ENCODE results near the gene CDT1. TPM values are rescaled to one million over a fixed set of nuclear protein-coding genes. Genes with fewer than 3 reads are reported as not detected.

Gene CDT1
- total RNA-seq, 1 donor from 2014 or later: 25.3 TPM

DNA sequence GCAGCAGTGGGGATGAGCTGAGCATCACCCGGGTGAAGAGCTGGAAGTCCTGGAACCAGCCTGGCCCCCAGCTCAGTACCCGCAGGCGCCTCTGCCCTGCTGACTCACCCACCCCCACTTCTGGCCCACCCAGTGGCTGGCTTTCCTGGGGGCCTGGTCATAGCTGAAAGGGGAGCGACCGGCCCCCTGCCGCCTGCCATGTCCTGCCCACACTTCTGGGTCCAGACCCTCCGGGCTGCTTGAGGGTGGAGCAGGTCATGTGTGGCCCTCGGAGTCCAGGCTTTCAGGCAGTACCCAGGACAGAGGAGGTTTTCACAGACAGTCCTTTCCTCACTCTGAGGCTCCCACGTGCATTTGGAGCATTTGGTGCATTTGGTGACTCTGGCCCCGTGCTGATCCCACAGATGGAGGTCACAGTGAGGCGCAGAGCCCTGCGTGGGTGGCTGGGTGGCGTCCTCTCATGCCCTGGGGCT, 11.5 kb upstream of the CDT1 start:
- TF ChIP-seq, protein P1, sequence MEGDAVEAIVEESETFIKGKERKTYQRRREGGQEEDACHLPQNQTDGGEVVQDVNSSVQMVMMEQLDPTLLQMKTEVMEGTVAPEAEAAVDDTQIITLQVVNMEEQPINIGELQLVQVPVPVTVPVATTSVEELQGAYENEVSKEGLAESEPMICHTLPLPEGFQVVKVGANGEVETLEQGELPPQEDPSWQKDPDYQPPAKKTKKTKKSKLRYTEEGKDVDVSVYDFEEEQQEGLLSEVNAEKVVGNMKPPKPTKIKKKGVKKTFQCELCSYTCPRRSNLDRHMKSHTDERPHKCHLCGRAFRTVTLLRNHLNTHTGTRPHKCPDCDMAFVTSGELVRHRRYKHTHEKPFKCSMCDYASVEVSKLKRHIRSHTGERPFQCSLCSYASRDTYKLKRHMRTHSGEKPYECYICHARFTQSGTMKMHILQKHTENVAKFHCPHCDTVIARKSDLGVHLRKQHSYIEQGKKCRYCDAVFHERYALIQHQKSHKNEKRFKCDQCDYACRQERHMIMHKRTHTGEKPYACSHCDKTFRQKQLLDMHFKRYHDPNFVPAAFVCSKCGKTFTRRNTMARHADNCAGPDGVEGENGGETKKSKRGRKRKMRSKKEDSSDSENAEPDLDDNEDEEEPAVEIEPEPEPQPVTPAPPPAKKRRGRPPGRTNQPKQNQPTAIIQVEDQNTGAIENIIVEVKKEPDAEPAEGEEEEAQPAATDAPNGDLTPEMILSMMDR (IDR thresholded peaks at IDR 0.05; ENCODE audit: unreplicated experiment): no peak
- Mint-ChIP-seq H3K4me3 (ENCODE audit: low read depth) (no peak overlapping the region), H3K9me3 (ENCODE audit: low read depth) (no peaks in the 10 kb centered on the region), H3K36me3 (ENCODE audit: insufficient read depth) (no peaks in the 10 kb centered on the region), H3K4me1 (ENCODE audit: low read depth) (no peaks in the 10 kb centered on the region), H3K27ac (no peak overlapping the region), H3K27me3 (peaks cover 15% of the 10 kb centered on the region)
- DNase-seq (ENCODE audit: low spot score, unreplicated experiment): no peak

DNA sequence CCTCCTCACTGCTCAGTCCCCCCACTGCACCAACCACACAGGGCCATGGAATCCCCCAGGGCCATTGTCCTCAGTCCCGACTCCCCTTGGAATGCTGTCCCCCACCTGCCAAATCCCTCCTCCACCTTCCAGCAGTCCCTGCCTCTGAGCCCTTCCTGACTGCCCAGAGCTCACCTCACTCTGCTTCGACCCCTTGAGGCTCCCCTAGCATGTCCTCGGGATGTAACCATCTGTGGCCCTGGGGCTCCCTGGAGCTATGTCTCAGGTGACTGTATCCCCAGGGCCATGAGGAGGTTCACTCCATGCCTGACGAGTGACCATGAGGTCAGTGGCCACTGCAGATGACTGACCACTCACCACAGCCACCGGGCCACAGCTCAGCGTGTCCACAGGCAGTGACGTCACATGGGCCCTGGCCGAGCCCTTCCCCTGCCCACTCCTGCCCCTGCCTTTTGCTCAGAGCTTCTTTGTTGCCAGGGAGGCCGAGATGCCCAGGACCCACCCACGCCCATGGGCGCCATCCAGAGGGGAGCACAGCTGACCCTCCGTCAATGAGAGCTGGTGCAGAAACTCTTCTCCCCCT, 10.8 kb upstream of the CDT1 start:
- Mint-ChIP-seq H3K4me3 (ENCODE audit: low read depth) (no peak overlapping the region), H3K36me3 (ENCODE audit: insufficient read depth) (no peaks in the 10 kb centered on the region), H3K9me3 (ENCODE audit: low read depth) (no peaks in the 10 kb centered on the region), H3K27ac (no peak overlapping the region), H3K4me1 (ENCODE audit: low read depth) (no peaks in the 10 kb centered on the region), H3K27me3 (peaks cover 11% of the 10 kb centered on the region)
- DNase-seq (ENCODE audit: low spot score, unreplicated experiment): no peak
- TF ChIP-seq, protein P1 (IDR thresholded peaks at IDR 0.05; ENCODE audit: unreplicated experiment): no peak

DNA sequence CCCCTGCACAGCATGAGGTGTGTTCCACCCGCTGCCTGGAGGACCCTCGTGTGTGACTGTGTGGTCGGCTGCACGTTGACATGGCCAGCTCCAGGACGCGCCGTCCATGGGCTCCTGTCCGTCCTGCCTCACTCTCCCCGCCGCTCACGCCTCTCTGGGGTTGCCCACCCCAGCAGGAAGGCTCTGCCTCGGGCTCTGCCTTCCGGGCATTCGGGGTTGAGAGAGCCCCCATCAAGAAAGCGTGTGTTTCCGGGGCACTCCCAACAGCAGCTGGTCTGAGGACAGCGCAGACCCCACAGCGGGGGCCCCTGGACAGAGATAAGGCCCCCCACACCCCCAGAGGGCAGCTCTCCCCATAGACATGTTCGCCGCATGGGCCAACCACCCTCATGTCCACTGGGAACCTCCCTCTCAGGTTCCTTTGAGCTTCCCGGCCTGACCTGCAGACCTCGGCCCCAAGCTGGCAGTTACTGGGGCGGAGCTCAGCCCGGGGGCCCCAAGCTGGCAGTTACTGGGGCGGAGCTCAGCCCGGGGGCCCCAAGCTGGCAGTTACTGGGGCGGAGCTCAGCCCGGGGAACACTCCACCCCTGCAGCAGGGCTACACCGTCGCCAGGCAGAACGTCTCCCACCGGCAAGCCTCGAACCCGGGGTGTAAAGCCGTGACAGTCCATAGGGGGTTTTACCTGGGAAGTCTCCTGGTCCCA, 10.2 kb upstream of the CDT1 start:
- H3K9me3 Mint-ChIP-seq (ENCODE audit: low read depth): no peaks in the 10 kb centered on the region
- no peak for DNase-seq (ENCODE audit: low spot score, unreplicated experiment)
- no peaks in the 10 kb centered on the region for H3K36me3 Mint-ChIP-seq (ENCODE audit: insufficient read depth)
- TF ChIP-seq, protein P1 (IDR thresholded peaks at IDR 0.05; ENCODE audit: unreplicated experiment): no peak
- H3K27ac Mint-ChIP-seq: no peak overlapping the region
- H3K27me3 Mint-ChIP-seq: peaks cover 7% of the 10 kb centered on the region
- no peaks in the 10 kb centered on the region for H3K4me1 Mint-ChIP-seq (ENCODE audit: low read depth)
- no peak overlapping the region for H3K4me3 Mint-ChIP-seq (ENCODE audit: low read depth)

DNA sequence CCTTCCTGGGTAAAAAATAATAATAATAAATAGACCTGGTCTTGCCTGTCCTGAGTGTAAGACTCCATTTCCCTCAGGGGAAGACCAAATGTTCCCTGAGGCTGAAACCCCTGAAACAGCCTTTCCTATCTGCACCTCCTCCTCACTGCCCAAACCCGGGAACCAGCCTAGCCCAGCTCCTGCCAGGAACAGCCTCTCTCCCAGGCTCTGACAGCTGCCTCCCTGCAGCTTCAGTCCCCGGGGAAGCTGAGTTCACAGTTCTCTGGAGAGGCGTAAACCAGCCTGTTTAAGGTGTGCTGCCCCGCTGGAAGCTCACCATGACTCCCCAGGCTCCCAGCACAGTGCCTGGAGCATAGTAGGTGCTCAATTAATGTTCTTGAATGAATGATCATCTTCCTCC, 7.3 kb upstream of the CDT1 start:
- DNase-seq (ENCODE audit: low spot score, unreplicated experiment): no peak
- no peaks in the 10 kb centered on the region for H3K36me3 Mint-ChIP-seq (ENCODE audit: insufficient read depth)
- TF ChIP-seq, protein P1 (IDR thresholded peaks at IDR 0.05; ENCODE audit: unreplicated experiment): no peak
- no peaks in the 10 kb centered on the region for H3K4me1 Mint-ChIP-seq (ENCODE audit: low read depth)
- H3K9me3 Mint-ChIP-seq (ENCODE audit: low read depth): no peaks in the 10 kb centered on the region
- H3K4me3 Mint-ChIP-seq (ENCODE audit: low read depth): no peak overlapping the region
- H3K27me3 Mint-ChIP-seq: peaks cover 4% of the 10 kb centered on the region
- no peak overlapping the region for H3K27ac Mint-ChIP-seq

DNA sequence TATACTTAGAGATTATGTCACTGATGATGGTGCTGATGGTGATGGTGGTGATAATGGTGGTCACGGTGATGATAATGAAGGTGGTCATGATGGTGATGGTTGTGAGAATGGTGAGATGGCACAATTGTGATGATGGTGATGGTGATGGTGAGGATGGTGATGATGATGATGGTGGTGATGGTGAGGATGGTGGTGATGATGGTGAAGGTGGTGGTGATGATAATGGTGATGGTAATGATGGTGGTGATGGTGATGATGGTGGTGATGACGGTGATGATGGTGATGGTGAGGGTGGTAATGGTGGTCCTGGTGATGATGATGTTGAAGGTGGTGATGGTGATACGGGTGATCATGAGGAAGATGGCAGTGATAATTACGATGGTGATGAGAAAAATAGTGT, 5.5 kb upstream of the CDT1 start:
- DNase-seq (ENCODE audit: low spot score, unreplicated experiment): no peak
- no peak overlapping the region for H3K27ac Mint-ChIP-seq
- H3K4me3 Mint-ChIP-seq (ENCODE audit: low read depth): no peak overlapping the region
- TF ChIP-seq, protein P1 (IDR thresholded peaks at IDR 0.05; ENCODE audit: unreplicated experiment): no peak
- no peaks in the 10 kb centered on the region for H3K36me3 Mint-ChIP-seq (ENCODE audit: insufficient read depth)
- no peaks in the 10 kb centered on the region for H3K27me3 Mint-ChIP-seq
- H3K4me1 Mint-ChIP-seq (ENCODE audit: low read depth): no peaks in the 10 kb centered on the region
- no peaks in the 10 kb centered on the region for H3K9me3 Mint-ChIP-seq (ENCODE audit: low read depth)
